IPS-18a (cell line): ENCODE results near the gene ALDH1L1.
"Not testable (repeated sequence)": the region's sequence is repeated elsewhere in the genome, so short reads cannot be mapped to it uniquely, and the experiment has no call there.

ENCODE experiments used
- H3K27ac ChIP-seq: one replicate; pipeline ENCODE4 v1.5.1; 2013; ENCODE audit warnings: low read length
- H3K27me3 ChIP-seq: one replicate; pipeline ENCODE4 v1.6.1; 2013; ENCODE audit warnings: mild to moderate bottlenecking, low read length; ENCODE audit not compliant: control insufficient read depth, insufficient read depth
- H3K36me3 ChIP-seq: one replicate; pipeline ENCODE4 v1.6.1; 2013; ENCODE audit warnings: low read depth, low read length; ENCODE audit not compliant: control insufficient read depth
- H3K4me1 ChIP-seq: one replicate; pipeline ENCODE4 v1.6.1; 2013; ENCODE audit warnings: low read depth, low read length; ENCODE audit not compliant: control insufficient read depth
- H3K4me3 ChIP-seq: one replicate; pipeline ENCODE4 v1.5.1; 2013; ENCODE audit warnings: low read length
- H3K9ac ChIP-seq: one replicate; pipeline ENCODE4 v1.6.1; 2013; ENCODE audit warnings: mild to moderate bottlenecking, low read length, moderate library complexity
- H3K9me3 ChIP-seq: one replicate; pipeline ENCODE4 v1.6.1; 2013; ENCODE audit warnings: low read depth, low read length; ENCODE audit not compliant: control insufficient read depth

Gene ALDH1L1

GRCh38 chr3:126078866-126079265 lies 101.5 kb downstream of the ALDH1L1 start:
- Histone ChIP-seq H3K4me1 (no peaks in the 10 kb centered on the region), H3K4me3 (no peak overlapping the region)

GRCh38 chr3:126077754-126078153 lies 102.6 kb downstream of the ALDH1L1 start:
- Histone ChIP-seq H3K9ac (no peak overlapping the region), H3K27ac (no peak overlapping the region), H3K4me1 (no peaks in the 10 kb centered on the region), H3K36me3 (no peaks in the 10 kb centered on the region), H3K4me3 (no peak overlapping the region), H3K9me3 (no peaks in the 10 kb centered on the region), H3K27me3 (no peaks in the 10 kb centered on the region)

More at GRCh38 chr3:126078866-126079265, 101.5 kb downstream of the ALDH1L1 start:
- H3K9me3 ChIP-seq: no peaks in the 10 kb centered on the region
- H3K27me3 ChIP-seq: no peaks in the 10 kb centered on the region
- H3K9ac ChIP-seq: no peak overlapping the region
- no peak overlapping the region for H3K27ac ChIP-seq
- no peaks in the 10 kb centered on the region for H3K36me3 ChIP-seq

DNA sequence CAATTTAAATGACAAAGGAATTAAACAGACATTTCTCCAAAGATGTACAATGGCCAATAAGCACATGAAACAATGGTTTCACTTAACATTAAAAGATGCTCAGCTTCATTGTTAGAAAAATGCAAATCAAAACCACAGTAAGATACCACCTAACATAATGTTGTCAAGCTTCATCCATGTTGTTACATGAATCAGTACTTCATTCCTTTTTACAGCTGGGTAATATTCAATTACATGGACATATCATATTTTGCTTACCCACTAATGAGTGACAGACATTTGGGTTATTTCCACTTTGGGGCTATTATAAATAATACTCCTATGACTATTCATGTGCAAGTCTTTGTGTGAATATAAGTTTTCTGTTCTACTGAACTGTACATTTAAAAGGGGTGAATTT lies 104.2 kb downstream of the ALDH1L1 start:
- Histone ChIP-seq H3K27ac (no peak overlapping the region), H3K4me3 (no peak overlapping the region), H3K27me3 (no peaks in the 10 kb centered on the region), H3K9ac (no peak overlapping the region), H3K4me1 (no peaks in the 10 kb centered on the region), H3K9me3 (no peaks in the 10 kb centered on the region), H3K36me3 (no peaks in the 10 kb centered on the region)

DNA sequence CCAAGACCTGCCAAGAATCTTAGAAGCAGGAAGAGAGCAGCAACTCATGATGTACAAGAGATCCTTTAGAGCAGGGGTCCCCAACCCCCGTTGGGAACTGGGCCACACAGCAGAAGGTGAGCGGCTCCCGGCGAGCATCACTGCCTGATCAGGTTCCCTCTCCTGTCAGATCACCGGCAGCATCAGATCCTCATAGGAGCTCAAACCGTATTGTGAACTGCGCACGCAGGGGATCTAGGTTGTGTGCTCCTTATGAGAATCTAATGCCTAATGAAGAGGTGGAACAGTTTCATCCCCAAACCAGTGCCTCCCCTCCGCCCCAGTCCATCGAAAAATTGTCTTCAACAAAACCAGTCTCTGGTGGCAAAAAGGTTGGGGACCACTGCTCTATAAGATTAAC lies 110.2 kb downstream of the ALDH1L1 start:
- H3K4me1 ChIP-seq: no peaks in the 10 kb centered on the region
- H3K4me3 ChIP-seq: no peak overlapping the region
- H3K27me3 ChIP-seq: no peaks in the 10 kb centered on the region
- H3K9me3 ChIP-seq: no peaks in the 10 kb centered on the region
- H3K9ac ChIP-seq: no peak overlapping the region
- no peaks in the 10 kb centered on the region for H3K36me3 ChIP-seq
- H3K27ac ChIP-seq: no peak overlapping the region

DNA sequence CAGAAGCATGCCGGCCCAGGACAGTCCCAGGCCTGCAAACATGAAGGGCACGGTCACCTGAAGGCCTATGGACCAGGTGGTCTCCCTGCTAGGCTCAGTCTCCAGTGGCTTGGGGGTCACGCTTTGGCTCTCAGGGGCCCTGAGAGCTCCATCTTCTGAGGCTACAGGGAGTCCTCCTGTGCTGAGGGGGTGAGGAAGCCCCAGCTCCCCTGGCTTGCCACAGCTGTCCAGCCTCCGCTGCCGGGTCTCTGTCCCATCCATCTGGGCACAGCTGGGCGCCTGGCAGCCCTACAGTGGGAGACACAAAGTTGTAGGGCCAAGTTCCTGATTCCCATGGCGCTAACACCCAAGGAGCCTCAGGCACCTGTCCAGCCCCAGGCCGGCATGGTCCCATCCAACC lies 112.4 kb downstream of the ALDH1L1 start:
- Histone ChIP-seq H3K9ac (no peak overlapping the region), H3K9me3 (no peaks in the 10 kb centered on the region), H3K27me3 (no peaks in the 10 kb centered on the region), H3K27ac (no peak overlapping the region), H3K4me1 (no peaks in the 10 kb centered on the region), H3K4me3 (no peak overlapping the region), H3K36me3 (no peaks in the 10 kb centered on the region)

- H3K27me3 ChIP-seq, H3K27ac ChIP-seq, H3K36me3 ChIP-seq, H3K9me3 ChIP-seq, H3K9ac ChIP-seq, H3K4me1 ChIP-seq, H3K4me3 ChIP-seq: not testable (repeated sequence)
Observed at GRCh38 chr3:126066676-126067075, 113.7 kb downstream of the ALDH1L1 start.

- H3K4me1 ChIP-seq: no peaks in the 10 kb centered on the region
- no peak overlapping the region for H3K9ac ChIP-seq
- no peak overlapping the region for H3K27ac ChIP-seq
- H3K36me3 ChIP-seq: no peaks in the 10 kb centered on the region
- H3K4me3 ChIP-seq: no peak overlapping the region
- H3K27me3 ChIP-seq: no peaks in the 10 kb centered on the region
- no peaks in the 10 kb centered on the region for H3K9me3 ChIP-seq
Observed at GRCh38 chr3:126065876-126066275, 114.5 kb downstream of the ALDH1L1 start.

DNA sequence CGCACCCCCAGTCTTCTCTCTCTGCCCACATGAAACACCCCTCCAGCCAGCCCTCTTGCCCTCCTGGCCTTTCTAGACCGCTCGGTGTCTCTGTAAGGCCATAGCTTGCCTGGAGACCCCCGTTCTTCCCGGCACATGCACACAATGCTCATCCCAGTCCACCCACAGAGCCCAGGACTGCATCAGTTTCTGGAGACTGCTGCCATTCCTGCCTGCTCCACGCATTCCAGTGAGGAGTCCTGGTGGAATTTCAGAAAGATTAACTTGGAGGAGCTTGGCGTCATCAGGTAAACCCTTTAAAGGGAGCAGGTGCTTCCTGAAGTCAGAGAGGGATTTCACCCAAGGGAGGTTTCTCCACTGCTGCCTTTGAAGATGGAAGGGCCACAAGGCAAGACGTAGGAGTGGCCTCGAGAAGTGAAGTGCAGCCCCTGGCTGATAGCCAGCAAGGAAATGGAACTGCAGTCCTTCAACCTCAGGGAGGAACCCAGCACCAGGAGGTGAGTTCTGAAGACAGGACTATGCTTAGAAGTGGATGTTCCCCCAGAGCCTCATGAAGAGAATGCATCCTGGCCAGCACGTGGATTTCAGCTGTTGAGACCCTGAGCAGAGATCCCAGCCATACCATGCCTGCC lies 115.6 kb downstream of the ALDH1L1 start:
- Histone ChIP-seq H3K9ac (no peak overlapping the region), H3K36me3 (no peaks in the 10 kb centered on the region), H3K9me3 (no peaks in the 10 kb centered on the region), H3K4me3 (no peak overlapping the region), H3K27me3 (no peaks in the 10 kb centered on the region), H3K27ac (no peak overlapping the region), H3K4me1 (no peaks in the 10 kb centered on the region)

GRCh38 chr3:126063358-126063965 lies 116.9 kb downstream of the ALDH1L1 start:
- no peaks in the 10 kb centered on the region for H3K36me3 ChIP-seq
- H3K9ac ChIP-seq: no peak overlapping the region
- no peaks in the 10 kb centered on the region for H3K4me1 ChIP-seq
- no peak overlapping the region for H3K27ac ChIP-seq
- H3K4me3 ChIP-seq: no peak overlapping the region
- no peaks in the 10 kb centered on the region for H3K27me3 ChIP-seq
- no peaks in the 10 kb centered on the region for H3K9me3 ChIP-seq

DNA sequence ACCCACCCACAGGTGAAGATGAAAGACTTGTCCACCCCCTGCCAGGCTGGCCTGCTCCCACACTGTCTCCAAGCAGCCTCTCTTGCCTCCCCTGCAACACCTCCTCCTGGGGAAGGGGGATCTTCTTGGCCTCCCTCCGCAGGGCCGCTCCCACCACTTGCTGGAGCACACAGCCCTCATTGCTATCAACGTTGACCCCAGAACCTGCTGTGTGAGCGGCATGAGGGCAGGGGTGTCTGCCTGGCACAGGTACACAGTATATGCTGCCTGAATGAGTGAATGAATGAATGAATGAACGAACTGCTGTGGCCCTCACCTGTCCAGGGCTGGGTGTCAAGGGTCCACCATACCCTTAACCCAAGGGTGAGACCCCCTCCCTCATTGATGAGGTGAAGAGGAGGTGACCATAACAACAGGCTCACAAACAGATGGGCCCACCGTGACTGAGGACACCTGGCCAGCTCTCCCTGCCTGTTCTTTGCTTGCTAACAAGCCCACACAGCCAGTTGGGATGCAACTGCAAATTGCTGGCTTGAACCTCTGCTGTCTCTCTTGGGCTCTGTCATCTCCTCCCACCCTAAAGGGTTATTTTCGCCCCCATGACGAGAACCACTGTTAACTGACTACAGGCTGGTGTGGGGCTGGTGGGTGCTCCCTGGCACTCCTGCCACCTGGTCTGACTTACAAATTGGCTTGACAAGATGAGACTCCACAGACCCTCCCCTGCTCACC lies 118.9 kb downstream of the ALDH1L1 start:
- H3K27ac ChIP-seq: no peak overlapping the region
- H3K9ac ChIP-seq: no peak overlapping the region
- no peaks in the 10 kb centered on the region for H3K27me3 ChIP-seq
- H3K36me3 ChIP-seq: no peaks in the 10 kb centered on the region
- H3K4me3 ChIP-seq: no peak overlapping the region
- no peaks in the 10 kb centered on the region for H3K4me1 ChIP-seq
- no peaks in the 10 kb centered on the region for H3K9me3 ChIP-seq

- H3K9me3 ChIP-seq: no peaks in the 10 kb centered on the region
- H3K36me3 ChIP-seq: no peaks in the 10 kb centered on the region
- no peak overlapping the region for H3K9ac ChIP-seq
- H3K4me3 ChIP-seq: no peak overlapping the region
- H3K27me3 ChIP-seq: no peaks in the 10 kb centered on the region
- H3K27ac ChIP-seq: no peak overlapping the region
- H3K4me1 ChIP-seq: no peaks in the 10 kb centered on the region
Observed at GRCh38 chr3:126060613-126061145, 119.7 kb downstream of the ALDH1L1 start.
